ENCODE data around the gene FAM236C.
"Not testable (repeated sequence)": the region's sequence is repeated elsewhere in the genome, so short reads cannot be mapped to it uniquely, and the experiment has no call there.

DNA sequence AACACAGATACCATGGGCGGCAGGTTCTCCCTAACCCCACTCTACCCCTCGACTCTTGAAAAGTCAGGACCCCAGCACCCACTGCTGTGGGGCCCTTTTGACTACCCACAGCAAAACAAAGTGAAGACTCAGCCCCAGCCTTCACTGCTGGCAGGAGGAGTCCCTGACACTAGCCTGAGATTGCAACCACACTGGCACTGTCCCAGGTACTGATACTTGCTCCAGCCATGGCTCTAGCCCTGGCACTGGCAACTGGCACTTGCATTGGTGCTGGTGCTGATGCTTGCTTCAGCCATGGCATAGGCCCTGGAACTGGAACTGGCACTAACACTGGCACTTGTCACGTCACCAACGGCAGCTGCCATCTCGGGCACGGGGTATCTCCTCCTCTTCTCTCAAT is 29.9 kb downstream of the FAM236C start:
- not testable (repeated sequence) for TF ChIP-seq CTCF, POLR2A, POLR2AphosphoS5, EP300 (IDR thresholded peaks at IDR 0.05)

All from sigmoid colon (tissue), 4 donors.